Left ventricle myocardium inferior (tissue), 1 donor: ENCODE data around the gene MMP28. TPM values are rescaled to one million over a fixed set of nuclear protein-coding genes. Genes with fewer than 3 reads are reported as not detected.

ENCODE experiments used
- DNase-seq: peaks from one replicate; pipeline ENCODE4 v3.0.0-alpha.2; 2020
- H3K27ac ChIP-seq: fragments of 200-600 bp; replicated peaks from 2 replicates; pipeline ENCODE4 v1.8.0; 2021
- H3K27me3 ChIP-seq: fragments of 200-600 bp; 2 replicates; pipeline ENCODE4 v1.8.0; 2021; ENCODE audit warnings: low read depth
- H3K36me3 ChIP-seq: fragments of 200-600 bp; 2 replicates; pipeline ENCODE4 v1.8.0; 2021
- H3K4me1 ChIP-seq: fragments of 200-600 bp; 2 replicates; pipeline ENCODE4 v1.8.0; 2021
- H3K4me3 ChIP-seq: fragments of 200-600 bp; 2 replicates; pipeline ENCODE4 v1.8.0; 2021; ENCODE audit warnings: mild to moderate bottlenecking, moderate library complexity
- H3K9me3 ChIP-seq: fragments of 200-600 bp; replicated peaks from 2 replicates; pipeline ENCODE4 v1.8.0; 2021
- intact Hi-C: fragments of 100-400 bp; cut with micrococcal nuclease; formaldehyde crosslinking; loops from one replicate; pipeline ENCODE4 v1.11.0; 2022
- total RNA-seq: library from RNA; stranded (reverse); fragmentation: NEBNext Ultra II Directional; extraction: Animal tissue kit (Norgen Biotek cat#: 25700); gene quantifications from one replicate; pipeline ENCODE4 v1.2.1, GENCODE V29; 2021
- TF ChIP-seq, protein P1 (sequence below): fragments of 200-600 bp; IDR thresholded peaks from 2 replicates; pipeline ENCODE4 v1.8.0; 2021; ENCODE audit warnings: antibody characterized with exemption, mild to moderate bottlenecking, borderline replicate concordance
- donor health status: DM: no; HTN: yes; CAD: no; lungs with severe emphysema.

Gene MMP28
- total RNA-seq, 1 donor from 2014 or later = 3.0 TPM

DNA sequence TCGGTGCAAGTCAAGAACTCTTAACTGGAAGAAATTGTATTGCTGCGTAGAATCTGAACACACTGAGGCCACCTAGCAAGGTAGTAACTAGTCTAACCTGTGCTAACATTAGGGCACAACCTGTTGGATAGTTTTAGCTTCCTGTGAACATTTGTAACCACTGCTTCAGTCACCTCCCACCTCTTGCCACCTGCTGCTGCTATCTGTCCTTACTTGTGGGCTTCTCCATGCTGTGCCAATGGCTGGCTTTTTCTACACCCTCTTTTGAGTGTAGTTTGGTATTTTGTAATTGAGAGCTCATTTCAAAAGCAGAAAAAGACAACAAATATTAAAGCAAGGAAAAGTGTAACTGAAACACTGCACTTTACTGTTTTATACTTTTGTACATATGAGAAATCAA is 71.7 kb downstream of the MMP28 start:
- Histone ChIP-seq H3K4me1 (peaks cover 22% of the 10 kb centered on the region), H3K27ac (no peak overlapping the region), H3K36me3 (peaks cover 40% of the 10 kb centered on the region), H3K4me3 (no peak overlapping the region), H3K9me3 (no peaks in the 10 kb centered on the region), H3K27me3 (no peaks in the 10 kb centered on the region)
- TF ChIP-seq, protein P1, sequence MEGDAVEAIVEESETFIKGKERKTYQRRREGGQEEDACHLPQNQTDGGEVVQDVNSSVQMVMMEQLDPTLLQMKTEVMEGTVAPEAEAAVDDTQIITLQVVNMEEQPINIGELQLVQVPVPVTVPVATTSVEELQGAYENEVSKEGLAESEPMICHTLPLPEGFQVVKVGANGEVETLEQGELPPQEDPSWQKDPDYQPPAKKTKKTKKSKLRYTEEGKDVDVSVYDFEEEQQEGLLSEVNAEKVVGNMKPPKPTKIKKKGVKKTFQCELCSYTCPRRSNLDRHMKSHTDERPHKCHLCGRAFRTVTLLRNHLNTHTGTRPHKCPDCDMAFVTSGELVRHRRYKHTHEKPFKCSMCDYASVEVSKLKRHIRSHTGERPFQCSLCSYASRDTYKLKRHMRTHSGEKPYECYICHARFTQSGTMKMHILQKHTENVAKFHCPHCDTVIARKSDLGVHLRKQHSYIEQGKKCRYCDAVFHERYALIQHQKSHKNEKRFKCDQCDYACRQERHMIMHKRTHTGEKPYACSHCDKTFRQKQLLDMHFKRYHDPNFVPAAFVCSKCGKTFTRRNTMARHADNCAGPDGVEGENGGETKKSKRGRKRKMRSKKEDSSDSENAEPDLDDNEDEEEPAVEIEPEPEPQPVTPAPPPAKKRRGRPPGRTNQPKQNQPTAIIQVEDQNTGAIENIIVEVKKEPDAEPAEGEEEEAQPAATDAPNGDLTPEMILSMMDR = no peak
- no peak for DNase-seq
- intact Hi-C loops = no loop called here

GRCh38 chr17:35717475-35717874 is 78.0 kb downstream of the MMP28 start:
- no peaks in the 10 kb centered on the region for H3K9me3 ChIP-seq
- TF ChIP-seq, protein P1 = no peak
- intact Hi-C loops = no loop called here
- H3K4me3 ChIP-seq = no peak overlapping the region
- peaks cover 18% of the 10 kb centered on the region for H3K36me3 ChIP-seq
- no peaks in the 10 kb centered on the region for H3K27me3 ChIP-seq
- no peak for DNase-seq
- H3K27ac ChIP-seq = peak overlapping the region; percentile 90
- peaks cover 53% of the 10 kb centered on the region for H3K4me1 ChIP-seq

- Histone ChIP-seq H3K4me3 (no peak overlapping the region), H3K9me3 (no peaks in the 10 kb centered on the region), H3K27me3 (no peaks in the 10 kb centered on the region), H3K4me1 (peaks cover 58% of the 10 kb centered on the region), H3K27ac (peak overlapping the region; percentile 90), H3K36me3 (peaks cover 18% of the 10 kb centered on the region)
- intact Hi-C loops = no loop called here
- DNase-seq = no peak
- TF ChIP-seq, protein P1 = no peak
Observed at GRCh38 chr17:35716897-35717465, 78.5 kb downstream of the MMP28 start.

DNA sequence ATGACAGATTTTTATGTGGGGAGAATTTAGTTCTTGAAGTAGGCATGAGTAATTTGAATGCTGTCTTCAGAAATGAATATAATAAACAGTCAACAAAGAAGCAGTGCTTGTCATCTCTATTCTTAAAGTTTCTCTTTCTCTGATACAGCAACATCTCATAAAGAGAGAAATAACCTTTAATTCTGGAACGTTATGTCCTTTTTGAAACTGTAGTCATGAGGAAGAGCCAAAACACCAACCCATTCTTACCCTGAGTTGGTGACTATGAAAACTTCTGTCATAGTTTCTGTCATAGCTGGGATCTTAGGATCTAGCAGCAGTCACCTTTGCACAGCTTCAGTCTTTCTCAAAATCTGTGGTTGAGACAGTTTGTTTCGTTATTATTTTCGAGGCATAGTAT is 79.3 kb downstream of the MMP28 start:
- intact Hi-C loops = no loop called here
- Histone ChIP-seq H3K27ac (peak overlapping the region; percentile 90), H3K4me1 (peaks cover 66% of the 10 kb centered on the region), H3K36me3 (peaks cover 24% of the 10 kb centered on the region), H3K27me3 (no peaks in the 10 kb centered on the region), H3K4me3 (no peak overlapping the region), H3K9me3 (no peaks in the 10 kb centered on the region)
- TF ChIP-seq, protein P1 = no peak
- DNase-seq = no peak

Other genes with a start within 250 kb of the MMP28 start
- gene SLFN14, start 234.8 kb downstream of the MMP28 start, total RNA-seq = not detected
- gene PEX12, start 217.1 kb downstream of the MMP28 start, total RNA-seq = 8.7 TPM
- 113 TPM for gene AP2B1, start 208.3 kb downstream of the MMP28 start, total RNA-seq
- gene RASL10B, start 64.0 kb downstream of the MMP28 start, total RNA-seq = 18.4 TPM
- 0.08 TPM for gene GAS2L2, start 42.4 kb downstream of the MMP28 start, total RNA-seq
- not detected for gene C17orf50, start 34.8 kb downstream of the MMP28 start, total RNA-seq
- gene TAF15, start 13.8 kb upstream of the MMP28 start, total RNA-seq = 113 TPM
- gene HEATR9, start 73.2 kb upstream of the MMP28 start, total RNA-seq = not detected
- 0.60 TPM for gene CCL5, start 84.7 kb upstream of the MMP28 start, total RNA-seq
- not detected for gene RDM1, start 135.1 kb upstream of the MMP28 start, total RNA-seq
- not detected for gene LYZL6, start 148.1 kb upstream of the MMP28 start, total RNA-seq
- not detected for gene CCL16, start 185.9 kb upstream of the MMP28 start, total RNA-seq
- 8.8 TPM for gene CCL14, start 191.1 kb upstream of the MMP28 start, total RNA-seq
- not detected for gene CCL15, start 205.9 kb upstream of the MMP28 start, total RNA-seq
- not detected for gene CCL23, start 222.3 kb upstream of the MMP28 start, total RNA-seq